ENCODE data around the gene CCDC93. TPM values are rescaled to one million over a fixed set of nuclear protein-coding genes. Genes with fewer than 3 reads are reported as not detected.

Gene CCDC93
- total RNA-seq, 2 experiments from 2014 or later = 62.2 to 64.5 TPM

DNA sequence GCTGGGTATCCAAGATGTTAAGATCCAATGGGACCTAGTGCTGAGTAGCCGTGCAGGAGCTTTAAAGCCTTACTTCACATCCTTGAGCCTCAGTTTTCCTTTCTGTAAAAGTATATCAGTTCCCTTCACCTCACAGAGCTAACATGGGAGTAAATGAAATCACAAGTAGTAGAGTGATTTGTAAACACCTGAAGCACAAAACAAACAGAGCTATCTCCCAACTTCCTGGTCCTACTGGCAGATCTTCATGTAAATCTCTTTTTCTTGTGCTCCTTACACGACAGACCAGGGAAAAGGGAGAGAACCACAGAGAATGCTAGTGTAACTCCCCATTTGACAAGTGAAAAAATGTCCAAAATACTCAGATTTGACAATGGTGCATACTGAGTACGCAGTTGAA is 17.3 kb downstream of the CCDC93 start:
- ChIA-PET POLR2A (no interaction called here), CTCF (no interaction called here)
- H3K4me1 Mint-ChIP-seq (ENCODE audit: low read depth) = no peaks in the 10 kb centered on the region
- no peak overlapping the region for H3K27ac Mint-ChIP-seq
- no peaks in the 10 kb centered on the region for H3K27me3 ChIP-seq (ENCODE audit: control insufficient read depth in 1 of 2, insufficient read depth in 2 of 2, low read length in 2 of 2)
- H3K27ac ChIP-seq (ENCODE audit: low read depth in 1 of 2, low read length in 2 of 2) = no peak overlapping the region
- H3K4me3 Mint-ChIP-seq = no peak overlapping the region
- no peaks in the 10 kb centered on the region for H3K27me3 Mint-ChIP-seq
- TF ChIP-seq, protein P1, sequence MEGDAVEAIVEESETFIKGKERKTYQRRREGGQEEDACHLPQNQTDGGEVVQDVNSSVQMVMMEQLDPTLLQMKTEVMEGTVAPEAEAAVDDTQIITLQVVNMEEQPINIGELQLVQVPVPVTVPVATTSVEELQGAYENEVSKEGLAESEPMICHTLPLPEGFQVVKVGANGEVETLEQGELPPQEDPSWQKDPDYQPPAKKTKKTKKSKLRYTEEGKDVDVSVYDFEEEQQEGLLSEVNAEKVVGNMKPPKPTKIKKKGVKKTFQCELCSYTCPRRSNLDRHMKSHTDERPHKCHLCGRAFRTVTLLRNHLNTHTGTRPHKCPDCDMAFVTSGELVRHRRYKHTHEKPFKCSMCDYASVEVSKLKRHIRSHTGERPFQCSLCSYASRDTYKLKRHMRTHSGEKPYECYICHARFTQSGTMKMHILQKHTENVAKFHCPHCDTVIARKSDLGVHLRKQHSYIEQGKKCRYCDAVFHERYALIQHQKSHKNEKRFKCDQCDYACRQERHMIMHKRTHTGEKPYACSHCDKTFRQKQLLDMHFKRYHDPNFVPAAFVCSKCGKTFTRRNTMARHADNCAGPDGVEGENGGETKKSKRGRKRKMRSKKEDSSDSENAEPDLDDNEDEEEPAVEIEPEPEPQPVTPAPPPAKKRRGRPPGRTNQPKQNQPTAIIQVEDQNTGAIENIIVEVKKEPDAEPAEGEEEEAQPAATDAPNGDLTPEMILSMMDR (IDR thresholded peaks at IDR 0.05) = no peak
- DNase-seq (no peak), ATAC-seq (ENCODE audit: poor library complexity) (no peak)
- no peaks in the 10 kb centered on the region for H3K9me3 ChIP-seq (ENCODE audit: control insufficient read depth in 1 of 2, insufficient read depth in 1 of 2, low read length in 2 of 2)
- peaks cover 96% of the 10 kb centered on the region for H3K36me3 Mint-ChIP-seq (ENCODE audit: low read depth)
- H3K4me3 ChIP-seq (ENCODE audit: low read length) = no peak overlapping the region
- no peaks in the 10 kb centered on the region for H3K9me3 Mint-ChIP-seq
- no peaks in the 10 kb centered on the region for H3K4me1 ChIP-seq (ENCODE audit: insufficient read depth, low read length)
- H3K36me3 ChIP-seq (ENCODE audit: insufficient read depth, low read length) = peaks cover 90% of the 10 kb centered on the region
- intact Hi-C loops (cut with DNase I, micrococcal nuclease) = no loop called here

GRCh38 chr2:117994729-117995128 is 19.1 kb downstream of the CCDC93 start:
- Histone ChIP-seq H3K9me3 (ENCODE audit: control insufficient read depth in 1 of 2, insufficient read depth in 1 of 2, low read length in 2 of 2) (no peaks in the 10 kb centered on the region), H3K4me3 (ENCODE audit: low read length) (no peak overlapping the region), H3K36me3 (ENCODE audit: insufficient read depth, low read length) (peaks cover 89% of the 10 kb centered on the region), H3K27me3 (ENCODE audit: control insufficient read depth in 1 of 2, insufficient read depth in 2 of 2, low read length in 2 of 2) (no peaks in the 10 kb centered on the region), H3K27ac (ENCODE audit: low read depth in 1 of 2, low read length in 2 of 2) (no peak overlapping the region), H3K4me1 (ENCODE audit: insufficient read depth, low read length) (no peaks in the 10 kb centered on the region)
- no peak overlapping the region for H3K27ac Mint-ChIP-seq
- ChIA-PET POLR2A (no interaction called here), CTCF (interaction anchor here (2.2 kb wide), 1 partner anchor 8 kb away, joined by 6 read pairs; no protein-coding TSS in a partner anchor)
- no peak for ATAC-seq (ENCODE audit: poor library complexity)
- H3K9me3 Mint-ChIP-seq = no peaks in the 10 kb centered on the region
- H3K27me3 Mint-ChIP-seq = no peaks in the 10 kb centered on the region
- TF ChIP-seq, protein P1 (IDR thresholded peaks at IDR 0.05) = no peak
- H3K36me3 Mint-ChIP-seq (ENCODE audit: low read depth) = peaks cover 96% of the 10 kb centered on the region
- H3K4me1 Mint-ChIP-seq (ENCODE audit: low read depth) = peaks cover 4% of the 10 kb centered on the region
- no peak overlapping the region for H3K4me3 Mint-ChIP-seq
- intact Hi-C loops (cut with DNase I, micrococcal nuclease) = no loop called here
- DNase-seq = no peak

DNA sequence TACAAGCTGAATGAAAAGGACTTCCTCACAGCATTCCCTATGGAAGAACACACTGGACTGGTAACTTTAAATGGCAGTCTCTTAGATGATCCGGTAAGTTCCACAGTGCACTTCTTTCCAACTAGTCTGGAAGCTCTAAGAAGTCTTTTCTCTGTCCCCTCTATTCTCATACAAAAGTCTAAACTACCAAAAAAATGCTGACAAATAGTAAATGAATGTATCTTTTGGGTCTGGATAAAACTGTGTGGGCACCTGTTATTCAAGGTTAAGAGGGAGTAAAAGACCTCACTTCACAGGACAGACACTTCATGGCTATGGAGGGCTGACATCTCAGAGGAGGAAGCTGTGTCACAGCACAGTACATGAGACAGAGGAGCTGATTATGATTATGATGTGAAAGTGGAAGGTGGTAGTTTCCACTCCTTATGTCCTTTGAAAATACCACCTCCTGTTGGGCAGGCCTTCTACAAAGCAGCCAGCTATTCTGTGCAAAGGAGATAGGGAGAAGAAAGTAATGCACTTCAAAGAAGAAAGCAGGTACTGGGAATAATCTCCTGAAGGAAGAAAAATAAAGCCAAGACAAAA is 23.9 kb downstream of the CCDC93 start:
- Mint-ChIP-seq H3K27me3 (no peaks in the 10 kb centered on the region), H3K27ac (no peak overlapping the region), H3K4me3 (no peak overlapping the region), H3K4me1 (ENCODE audit: low read depth) (peaks cover 4% of the 10 kb centered on the region), H3K36me3 (ENCODE audit: low read depth) (peaks cover 94% of the 10 kb centered on the region), H3K9me3 (no peaks in the 10 kb centered on the region)
- H3K4me1 ChIP-seq (ENCODE audit: insufficient read depth, low read length) = no peaks in the 10 kb centered on the region
- intact Hi-C loops (cut with DNase I, micrococcal nuclease) = no loop called here
- TF ChIP-seq, protein P1 (IDR thresholded peaks at IDR 0.05) = no peak
- peaks cover 83% of the 10 kb centered on the region for H3K36me3 ChIP-seq (ENCODE audit: insufficient read depth, low read length)
- H3K9me3 ChIP-seq (ENCODE audit: control insufficient read depth in 1 of 2, insufficient read depth in 1 of 2, low read length in 2 of 2) = no peaks in the 10 kb centered on the region
- H3K4me3 ChIP-seq (ENCODE audit: low read length) = no peak overlapping the region
- no peak overlapping the region for H3K27ac ChIP-seq (ENCODE audit: low read depth in 1 of 2, low read length in 2 of 2)
- H3K27me3 ChIP-seq (ENCODE audit: control insufficient read depth in 1 of 2, insufficient read depth in 2 of 2, low read length in 2 of 2) = no peaks in the 10 kb centered on the region
- DNase-seq (no peak), ATAC-seq (ENCODE audit: poor library complexity) (no peak)
- CTCF ChIA-PET = interaction anchor here (0.8 to 3.0 kb wide), 2 partner anchors 10 to 14 kb away, joined by 3 to 10 read pairs; no protein-coding TSS in a partner anchor
- POLR2A ChIA-PET = interaction anchor here (1.1 kb wide), 1 partner anchor 14 kb away, joined by 5 read pairs; no protein-coding TSS in a partner anchor

Measured in CD4-positive, alpha-beta T cell (primary cell).